Breast epithelium (tissue), 3 donors: Measurements from ENCODE around the gene TMEM242.
A peak's percentile ranks its signal among the peaks of the same experiment; 100 is the strongest.

Experiments
- CTCF ChIP-seq, 3 donors: fragments of 450-650 bp; IDR thresholded peaks; one replicate each; pipeline ENCODE4 v1.5.1; 2016 to 2017; ENCODE audit warnings: antibody characterized with exemption in 3 of 3, mild to moderate bottlenecking in 3 of 3, moderate library complexity in 3 of 3
- POLR2A ChIP-seq: fragments of 450-650 bp; IDR thresholded peaks from one replicate; pipeline ENCODE4 v1.6.1; 2016; ENCODE audit warnings: antibody characterized with exemption, mild to moderate bottlenecking, moderate library complexity
- POLR2AphosphoS5 ChIP-seq, 3 donors: sonication (generic); formaldehyde crosslinking; IDR thresholded peaks; one replicate each; pipeline ENCODE4 v1.6.1; 2017; ENCODE audit warnings: antibody characterized with exemption in 3 of 3

GRCh38 chr6:157323255-157323965 lies at the start of gene TMEM242:
- peak; percentile 75 for TF ChIP-seq POLR2A
- peak; percentile 78 to 94 (median 88) for TF ChIP-seq POLR2AphosphoS5 (IDR thresholded peaks at IDR 0.05)
- peak; percentile 9 to 41 (median 21) for TF ChIP-seq CTCF (IDR thresholded peaks at IDR 0.05)
